Mucosa of gallbladder (tissue), 1 donor: ENCODE measurements around the gene PTGER1. TPM values are rescaled to one million over a fixed set of nuclear protein-coding genes. Genes with fewer than 3 reads are reported as not detected.
"Not testable (repeated sequence)": the region's sequence is repeated elsewhere in the genome, so short reads cannot be mapped to it uniquely, and the experiment has no call there.

ENCODE experiments used
- DNase-seq: peaks from one replicate; pipeline ENCODE4 v3.0.0-alpha.2; 2020; ENCODE audit warnings: low spot score
- total RNA-seq: library from RNA; stranded (reverse); gene quantifications from one replicate; pipeline ENCODE4 v1.2.1, GENCODE V29; 2021
- donor health status: DM: no; HTN: no; CAD: no.

The PTGER1 gene
- 1.9 TPM for total RNA-seq

- DNase-seq: no peak
Observed at GRCh38 chr19:14475251-14476073, at the start of gene PTGER1. PTGER1 (minus strand) TSS chr19:14475354; CDS start chr19:14474320, 1,034 bp downstream.

GRCh38 chr19:14520543-14520942, 45.4 kb upstream of the PTGER1 start:
- DNase-seq: no peak

- DNase-seq: no peak
Observed at GRCh38 chr19:14519860-14520407, 44.8 kb upstream of the PTGER1 start.

GRCh38 chr19:14519245-14519859, 44.2 kb upstream of the PTGER1 start:
- DNase-seq: no peak

- peak; percentile 85 for DNase-seq
Observed at GRCh38 chr19:14517840-14518505, 42.8 kb upstream of the PTGER1 start, which contains the start of gene DNAJB1. DNAJB1 (minus strand) TSS chr19:14518397; CDS start chr19:14518349, 48 bp downstream.

- no peak for DNase-seq
Observed at GRCh38 chr19:14517446-14517839, 42.3 kb upstream of the PTGER1 start.

GRCh38 chr19:14516746-14517438, 41.7 kb upstream of the PTGER1 start:
- DNase-seq: no peak

- DNase-seq: no peak
Observed at GRCh38 chr19:14516048-14516534, 40.9 kb upstream of the PTGER1 start.

- no peak for DNase-seq
Observed at GRCh38 chr19:14515501-14516047, 40.4 kb upstream of the PTGER1 start.

- DNase-seq: no peak
Observed at GRCh38 chr19:14514215-14514863, 39.2 kb upstream of the PTGER1 start.

GRCh38 chr19:14512406-14512961, 37.3 kb upstream of the PTGER1 start:
- no peak for DNase-seq

GRCh38 chr19:14511229-14511593, 36.1 kb upstream of the PTGER1 start:
- DNase-seq: no peak

- DNase-seq: no peak
Observed at GRCh38 chr19:14510311-14511228, 35.4 kb upstream of the PTGER1 start.

- DNase-seq: no peak
Observed at GRCh38 chr19:14507704-14508542, 32.8 kb upstream of the PTGER1 start.

GRCh38 chr19:14505488-14506239, 30.5 kb upstream of the PTGER1 start:
- no peak for DNase-seq

GRCh38 chr19:14504575-14504974, 29.4 kb upstream of the PTGER1 start:
- DNase-seq: not testable (repeated sequence)

- no peak for DNase-seq
Observed at GRCh38 chr19:14503285-14503684, 28.1 kb upstream of the PTGER1 start.
